Measurements from ENCODE around the gene CFAP20DC.

Gene CFAP20DC

DNA sequence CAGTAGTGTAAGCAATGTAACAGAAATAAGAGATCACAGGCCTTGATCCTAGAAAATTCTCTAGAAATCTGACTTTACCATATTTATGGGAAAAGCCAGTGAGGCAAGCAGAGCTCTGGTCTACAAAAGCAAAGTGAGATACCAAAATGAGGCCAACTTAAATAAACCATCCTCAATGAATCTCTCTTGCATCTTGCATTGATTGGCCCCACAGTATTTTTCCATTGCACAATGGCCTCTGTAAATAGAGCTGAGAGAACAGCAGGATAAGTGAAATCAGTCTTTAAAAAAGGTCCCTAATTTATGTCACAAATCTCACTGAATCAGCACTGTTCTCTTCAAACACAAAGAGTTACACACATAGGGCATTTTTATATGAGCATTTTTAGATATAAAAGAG is 8.9 kb downstream of the CFAP20DC start:
- no peak for DNase-seq (ENCODE audit: low read depth)
- TF ChIP-seq, protein P1, sequence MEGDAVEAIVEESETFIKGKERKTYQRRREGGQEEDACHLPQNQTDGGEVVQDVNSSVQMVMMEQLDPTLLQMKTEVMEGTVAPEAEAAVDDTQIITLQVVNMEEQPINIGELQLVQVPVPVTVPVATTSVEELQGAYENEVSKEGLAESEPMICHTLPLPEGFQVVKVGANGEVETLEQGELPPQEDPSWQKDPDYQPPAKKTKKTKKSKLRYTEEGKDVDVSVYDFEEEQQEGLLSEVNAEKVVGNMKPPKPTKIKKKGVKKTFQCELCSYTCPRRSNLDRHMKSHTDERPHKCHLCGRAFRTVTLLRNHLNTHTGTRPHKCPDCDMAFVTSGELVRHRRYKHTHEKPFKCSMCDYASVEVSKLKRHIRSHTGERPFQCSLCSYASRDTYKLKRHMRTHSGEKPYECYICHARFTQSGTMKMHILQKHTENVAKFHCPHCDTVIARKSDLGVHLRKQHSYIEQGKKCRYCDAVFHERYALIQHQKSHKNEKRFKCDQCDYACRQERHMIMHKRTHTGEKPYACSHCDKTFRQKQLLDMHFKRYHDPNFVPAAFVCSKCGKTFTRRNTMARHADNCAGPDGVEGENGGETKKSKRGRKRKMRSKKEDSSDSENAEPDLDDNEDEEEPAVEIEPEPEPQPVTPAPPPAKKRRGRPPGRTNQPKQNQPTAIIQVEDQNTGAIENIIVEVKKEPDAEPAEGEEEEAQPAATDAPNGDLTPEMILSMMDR (IDR thresholded peaks at IDR 0.05; ENCODE audit: control insufficient read depth, extremely low read depth, insufficient read depth) = no peak
- no peak overlapping the region for H3K4me3 ChIP-seq (ENCODE audit: low read depth, low read length)

DNA sequence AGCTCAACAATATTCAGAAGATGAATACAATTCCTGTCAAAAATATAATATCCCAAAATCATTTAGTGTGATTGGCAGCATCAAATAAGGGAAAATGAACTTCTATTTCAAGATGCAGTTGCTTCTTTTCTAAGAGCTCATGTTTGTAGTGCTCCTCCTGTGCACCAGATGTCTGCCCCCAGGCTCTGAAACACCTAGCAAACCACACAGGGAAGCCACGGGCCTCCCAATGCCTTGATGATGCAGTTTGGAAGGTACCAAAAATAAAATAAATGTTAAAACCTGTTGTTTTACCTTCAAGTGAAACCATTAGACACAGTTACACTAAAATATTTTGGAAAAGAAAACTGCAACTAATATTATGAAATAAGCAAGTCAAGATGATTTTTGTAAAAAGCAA is 22.2 kb downstream of the CFAP20DC start:
- no peak for DNase-seq (ENCODE audit: low read depth)
- H3K4me3 ChIP-seq (ENCODE audit: low read depth, low read length) = no peak overlapping the region
- TF ChIP-seq, protein P1 (IDR thresholded peaks at IDR 0.05; ENCODE audit: control insufficient read depth, extremely low read depth, insufficient read depth) = no peak

DNA sequence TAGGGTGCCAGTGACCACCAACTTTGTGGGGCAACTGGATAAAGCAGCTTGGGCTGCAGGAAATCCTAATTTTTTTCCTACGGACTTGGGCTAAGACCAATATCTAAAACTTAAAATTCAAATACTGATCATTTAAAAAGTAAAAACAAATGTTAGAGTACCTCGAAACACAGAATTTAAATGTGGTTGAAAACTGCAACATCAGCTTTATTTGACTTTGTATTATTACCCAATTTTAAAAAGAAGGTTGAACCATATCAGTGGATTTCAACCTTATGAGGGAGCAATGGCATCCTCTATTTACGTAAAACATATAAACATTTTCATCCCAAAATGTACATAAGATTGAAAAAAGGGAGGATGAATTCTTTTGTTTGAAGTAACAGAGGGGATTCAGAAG is 26.2 kb downstream of the CFAP20DC start:
- TF ChIP-seq, protein P1 (IDR thresholded peaks at IDR 0.05; ENCODE audit: control insufficient read depth, extremely low read depth, insufficient read depth) = no peak
- no peak overlapping the region for H3K4me3 ChIP-seq (ENCODE audit: low read depth, low read length)
- no peak for DNase-seq (ENCODE audit: low read depth)

DNA sequence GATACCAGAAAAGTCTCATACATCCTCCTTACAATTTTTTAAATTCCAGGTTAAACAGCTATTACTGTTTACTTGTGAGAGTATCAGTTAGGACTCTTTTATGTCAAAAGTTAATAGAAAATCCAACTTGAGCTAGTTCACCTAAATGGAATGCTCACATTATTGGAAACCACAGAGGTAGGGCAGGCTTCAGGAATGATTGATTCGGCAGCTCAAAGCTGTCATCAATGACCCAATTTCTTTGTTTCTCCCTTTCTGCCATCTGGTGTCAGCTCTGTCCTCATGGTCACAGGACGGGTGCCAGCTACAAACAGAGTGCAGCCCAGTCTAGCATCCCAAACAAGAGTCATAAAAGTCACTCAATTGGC is 32.2 kb downstream of the CFAP20DC start:
- H3K4me3 ChIP-seq (ENCODE audit: low read depth, low read length) = no peak overlapping the region
- TF ChIP-seq, protein P1 (IDR thresholded peaks at IDR 0.05; ENCODE audit: control insufficient read depth, extremely low read depth, insufficient read depth) = no peak
- no peak for DNase-seq (ENCODE audit: low read depth)

DNA sequence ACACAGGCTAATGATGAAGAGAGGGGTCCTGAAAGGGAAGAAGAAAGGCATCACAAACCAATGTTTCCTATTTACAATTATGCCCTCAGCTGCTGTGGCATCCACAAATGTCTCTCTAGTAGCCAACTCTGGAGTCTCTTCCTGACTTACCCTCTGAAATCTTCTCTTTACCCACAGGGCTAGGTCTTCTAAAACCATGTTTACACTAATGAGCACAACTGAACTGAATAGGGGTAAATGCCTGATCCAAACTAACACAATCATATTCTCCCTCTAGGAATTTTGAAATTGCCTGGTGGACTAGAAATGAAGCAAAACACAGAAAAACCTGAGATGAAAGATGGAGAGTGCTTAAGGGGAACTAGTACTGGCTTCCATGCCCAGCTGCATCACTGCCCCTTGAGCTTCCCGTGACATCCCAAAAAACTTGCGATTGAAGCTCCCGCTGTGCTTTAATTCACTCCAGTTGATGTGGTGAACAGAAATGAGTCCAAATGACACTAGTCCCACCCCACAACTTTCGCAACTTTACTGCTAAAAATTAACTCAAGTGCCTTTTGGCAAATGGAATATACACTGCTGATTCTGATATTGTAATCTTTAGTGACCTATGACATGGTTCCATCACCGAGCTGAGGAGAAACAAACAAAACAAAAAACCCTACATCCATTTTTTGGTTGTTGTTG is 32.8 kb downstream of the CFAP20DC start:
- DNase-seq (ENCODE audit: low read depth) = no peak
- TF ChIP-seq, protein P1 (IDR thresholded peaks at IDR 0.05; ENCODE audit: control insufficient read depth, extremely low read depth, insufficient read depth) = no peak
- H3K4me3 ChIP-seq (ENCODE audit: low read depth, low read length) = no peak overlapping the region

DNA sequence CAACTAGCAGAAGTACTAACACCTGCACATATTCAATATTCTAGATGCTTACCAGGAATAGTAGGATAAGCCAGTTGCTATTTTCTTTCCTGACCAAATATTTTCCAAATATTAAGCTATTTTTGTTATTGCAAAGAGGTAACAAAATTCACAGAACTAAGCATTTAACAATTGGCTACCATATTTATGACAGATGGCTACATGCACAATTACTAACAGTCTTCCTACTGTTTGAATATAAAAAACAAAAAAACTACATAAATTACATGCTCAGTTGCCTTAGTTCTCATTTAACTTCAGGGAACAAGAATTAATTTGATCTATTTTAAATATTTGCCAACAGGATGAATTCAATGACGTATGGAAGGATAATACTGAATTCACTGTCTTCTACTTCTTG is 36.2 kb downstream of the CFAP20DC start:
- no peak for DNase-seq (ENCODE audit: low read depth)
- TF ChIP-seq, protein P1 (IDR thresholded peaks at IDR 0.05; ENCODE audit: control insufficient read depth, extremely low read depth, insufficient read depth) = no peak
- no peak overlapping the region for H3K4me3 ChIP-seq (ENCODE audit: low read depth, low read length)

Data from LNCaP clone FGC (cell line).